Peyer's patch (tissue), 4 donors: Measurements from ENCODE around the gene ANO6. TPM values are rescaled to one million over a fixed set of nuclear protein-coding genes. Genes with fewer than 3 reads are reported as not detected.

ENCODE experiments used
- DNase-seq, 3 donors: peaks; one replicate each; pipeline ENCODE4 v3.0.0-alpha.2; 2017 to 2019
- H3K27ac ChIP-seq, 4 donors: fragments of 200-600 bp; sonication (generic); one replicate each; pipeline ENCODE4 v1.5.1; 2016 to 2019
- H3K27me3 ChIP-seq, 2 donors: fragments of 200-600 bp; sonication (generic); one replicate each; pipeline ENCODE4 v1.5.1; 2019
- H3K36me3 ChIP-seq, 3 donors: fragments of 200-600 bp; sonication (generic); one replicate each; pipeline ENCODE4 v1.5.1; 2016 to 2019
- H3K4me1 ChIP-seq, 4 donors: fragments of 200-600 bp; sonication (generic); one replicate each; pipeline ENCODE4 v1.5.1; 2016 to 2019
- H3K4me3 ChIP-seq, 4 donors: fragments of 200-600 bp; sonication (generic); 1 replicate in 3 of 4; 2 replicates in 1 of 4; pipeline ENCODE4 v1.5.1; 2016 to 2019; ENCODE audit warnings: mild to moderate bottlenecking in 1 of 4
- H3K9me3 ChIP-seq, 4 donors: fragments of 200-600 bp; sonication (generic); one replicate each; pipeline ENCODE4 v1.5.1; 2016 to 2019; ENCODE audit warnings: mild to moderate bottlenecking in 1 of 4
- POLR2A ChIP-seq, 2 donors: fragments of 450-650 bp; IDR thresholded peaks; one replicate each; pipeline ENCODE4 v1.5.1; 2017; ENCODE audit warnings: antibody characterized with exemption in 2 of 2, mild to moderate bottlenecking in 2 of 2, moderate library complexity in 2 of 2
- total RNA-seq, 4 donors: library from RNA; depleted of rRNA; stranded (reverse); fragments of >200 nt; gene quantifications; one replicate each; pipeline ENCODE4 v1.1.0, GENCODE V29; 2016
- TF ChIP-seq, protein P1 (sequence below), 6 experiments: fragments of 450-650 bp in 4 of 6; fragments of 200-600 bp in 2 of 6; sonication (generic) in 1 of 6; IDR thresholded peaks; one replicate each; pipeline ENCODE4 v1.5.1; 2017 to 2019; ENCODE audit warnings: antibody characterized with exemption in 6 of 6, mild to moderate bottlenecking in 3 of 6, moderate library complexity in 1 of 6

ANO6 gene
- total RNA-seq, 4 donors from 2014 or later: 28.9 to 93.3 (median 57.5) TPM

DNA sequence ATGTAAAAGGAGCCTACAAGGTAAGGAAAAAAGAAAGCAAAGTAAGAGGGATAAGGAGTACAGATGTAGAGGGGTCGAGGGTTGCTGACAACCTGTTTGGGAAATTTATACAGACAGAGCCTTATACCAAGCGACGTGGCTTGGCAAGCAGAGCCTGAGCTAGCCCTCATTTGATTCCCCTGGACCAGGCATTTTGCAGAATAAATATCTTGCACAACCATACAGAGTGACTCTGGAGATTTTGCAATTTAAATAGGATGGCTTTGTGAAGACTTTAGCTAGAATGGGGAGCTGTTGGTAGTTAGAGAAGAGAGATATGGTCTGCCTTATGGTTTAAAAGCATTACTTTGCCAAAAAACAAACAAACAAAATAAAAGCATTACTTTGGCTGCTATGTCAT is 11.1 kb upstream of the ANO6 start:
- no peak overlapping the region for H3K4me3 ChIP-seq
- H3K27ac ChIP-seq: no peak overlapping the region
- no peaks in the 10 kb centered on the region for H3K9me3 ChIP-seq
- no peaks in the 10 kb centered on the region for H3K27me3 ChIP-seq
- DNase-seq: no peak
- no peaks in the 10 kb centered on the region for H3K4me1 ChIP-seq
- H3K36me3 ChIP-seq: no peaks in the 10 kb centered on the region
- TF ChIP-seq POLR2A (IDR thresholded peaks at IDR 0.05): no peak
- TF ChIP-seq, protein P1, sequence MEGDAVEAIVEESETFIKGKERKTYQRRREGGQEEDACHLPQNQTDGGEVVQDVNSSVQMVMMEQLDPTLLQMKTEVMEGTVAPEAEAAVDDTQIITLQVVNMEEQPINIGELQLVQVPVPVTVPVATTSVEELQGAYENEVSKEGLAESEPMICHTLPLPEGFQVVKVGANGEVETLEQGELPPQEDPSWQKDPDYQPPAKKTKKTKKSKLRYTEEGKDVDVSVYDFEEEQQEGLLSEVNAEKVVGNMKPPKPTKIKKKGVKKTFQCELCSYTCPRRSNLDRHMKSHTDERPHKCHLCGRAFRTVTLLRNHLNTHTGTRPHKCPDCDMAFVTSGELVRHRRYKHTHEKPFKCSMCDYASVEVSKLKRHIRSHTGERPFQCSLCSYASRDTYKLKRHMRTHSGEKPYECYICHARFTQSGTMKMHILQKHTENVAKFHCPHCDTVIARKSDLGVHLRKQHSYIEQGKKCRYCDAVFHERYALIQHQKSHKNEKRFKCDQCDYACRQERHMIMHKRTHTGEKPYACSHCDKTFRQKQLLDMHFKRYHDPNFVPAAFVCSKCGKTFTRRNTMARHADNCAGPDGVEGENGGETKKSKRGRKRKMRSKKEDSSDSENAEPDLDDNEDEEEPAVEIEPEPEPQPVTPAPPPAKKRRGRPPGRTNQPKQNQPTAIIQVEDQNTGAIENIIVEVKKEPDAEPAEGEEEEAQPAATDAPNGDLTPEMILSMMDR (IDR thresholded peaks at IDR 0.05): no peak

DNA sequence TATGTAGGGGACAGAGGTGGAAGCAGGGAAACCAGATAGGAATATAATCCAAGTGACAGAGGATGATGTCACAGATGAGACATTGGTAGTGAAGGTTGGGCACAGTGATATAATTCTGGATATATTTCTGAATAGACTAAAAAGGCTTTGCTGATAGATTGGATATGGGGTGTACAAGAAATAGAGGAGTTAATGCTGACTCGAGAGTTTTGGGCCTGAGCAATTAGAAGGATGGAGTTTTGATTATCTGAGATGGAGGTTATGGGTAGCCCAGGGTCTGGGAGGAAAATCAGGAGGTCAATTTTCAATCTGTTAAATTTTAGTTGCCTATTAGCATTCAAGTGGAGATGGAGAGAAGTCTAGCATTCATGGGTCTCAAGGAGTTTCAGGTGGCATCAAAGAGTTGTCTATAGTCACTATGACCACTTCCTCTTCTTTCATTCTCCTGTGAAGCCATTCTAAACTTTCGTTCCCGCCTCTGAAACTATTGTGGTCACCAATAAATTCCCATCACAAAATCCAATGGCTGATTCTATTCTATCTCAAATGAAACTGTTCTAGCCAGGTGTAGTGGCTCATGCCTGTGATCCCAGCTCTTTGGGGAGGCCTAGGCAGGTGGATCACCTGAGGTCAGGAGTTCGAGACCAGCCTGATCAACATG is 10.6 kb upstream of the ANO6 start:
- TF ChIP-seq, protein P1 (IDR thresholded peaks at IDR 0.05): no peak
- TF ChIP-seq POLR2A (IDR thresholded peaks at IDR 0.05): no peak
- Histone ChIP-seq H3K36me3 (no peaks in the 10 kb centered on the region), H3K27me3 (no peaks in the 10 kb centered on the region), H3K4me1 (no peaks in the 10 kb centered on the region), H3K4me3 (no peak overlapping the region), H3K9me3 (no peaks in the 10 kb centered on the region), H3K27ac (no peak overlapping the region)
- no peak for DNase-seq

DNA sequence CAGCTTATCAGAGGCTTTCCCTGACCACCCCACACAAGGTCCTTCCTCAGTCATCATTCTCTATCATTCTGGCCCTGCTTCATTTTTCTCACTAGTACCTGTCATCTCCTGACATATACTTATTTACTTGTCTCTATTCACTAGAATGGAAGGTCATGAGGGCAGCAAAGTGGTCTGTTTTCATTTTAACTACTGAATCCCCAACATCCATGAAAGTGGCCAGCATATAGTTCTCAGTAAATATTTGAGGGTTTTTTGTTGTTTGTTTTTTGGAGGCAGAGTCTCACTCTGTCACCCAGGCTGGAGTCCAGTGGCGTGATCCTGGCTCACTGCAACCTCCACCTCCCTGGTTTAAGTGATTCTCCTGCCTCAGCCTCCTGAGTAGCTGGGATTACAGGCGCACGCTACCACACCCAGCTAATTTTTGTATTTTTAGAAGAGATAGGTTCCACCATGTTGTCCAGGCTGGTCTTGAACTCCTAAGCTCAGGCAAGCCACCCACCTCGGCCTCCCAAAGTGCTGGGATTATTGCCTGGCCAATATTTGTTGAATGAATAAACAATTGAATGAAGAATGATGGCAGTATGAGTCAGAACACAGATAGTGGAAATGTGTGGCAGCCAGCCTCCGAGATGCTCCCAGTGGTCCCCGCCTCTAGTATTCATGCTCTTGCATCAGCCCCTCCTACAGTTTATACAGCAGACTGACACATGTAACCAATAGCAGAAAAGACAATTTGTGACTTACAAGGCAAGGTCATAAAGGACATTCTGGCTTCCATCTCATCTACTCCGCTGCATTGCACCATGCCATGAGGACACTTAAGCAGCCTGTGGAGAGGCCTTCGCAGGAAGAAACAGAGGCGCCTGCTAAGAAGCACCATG is 7.0 kb upstream of the ANO6 start:
- no peaks in the 10 kb centered on the region for H3K9me3 ChIP-seq
- H3K36me3 ChIP-seq: no peaks in the 10 kb centered on the region
- H3K27me3 ChIP-seq: no peaks in the 10 kb centered on the region
- no peak for TF ChIP-seq POLR2A (IDR thresholded peaks at IDR 0.05)
- TF ChIP-seq, protein P1 (IDR thresholded peaks at IDR 0.05): no peak
- no peak overlapping the region for H3K4me3 ChIP-seq
- DNase-seq: no peak
- no peaks in the 10 kb centered on the region for H3K4me1 ChIP-seq
- H3K27ac ChIP-seq: no peak overlapping the region

DNA sequence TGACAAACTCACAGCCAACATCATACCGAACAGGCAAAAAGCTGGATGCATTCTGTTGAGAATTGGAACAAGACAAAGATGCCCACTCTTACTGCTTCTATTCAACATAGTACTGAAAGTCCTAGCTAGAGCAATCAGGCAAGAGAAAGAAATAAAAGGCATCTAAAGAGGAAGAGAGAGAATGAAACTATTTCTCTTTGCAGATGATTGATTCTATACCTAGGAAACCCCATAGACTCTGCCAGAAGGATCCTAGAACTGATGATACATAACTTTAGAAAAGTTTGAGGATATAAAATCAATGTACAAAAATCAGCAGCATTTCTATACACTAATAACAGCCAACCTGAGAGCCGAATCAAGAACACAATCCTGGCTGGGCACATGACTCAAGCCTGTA is 6.1 kb upstream of the ANO6 start:
- no peak overlapping the region for H3K27ac ChIP-seq
- TF ChIP-seq, protein P1 (IDR thresholded peaks at IDR 0.05): no peak
- TF ChIP-seq POLR2A (IDR thresholded peaks at IDR 0.05): no peak
- no peak overlapping the region for H3K4me3 ChIP-seq
- H3K36me3 ChIP-seq: no peaks in the 10 kb centered on the region
- no peak for DNase-seq
- no peaks in the 10 kb centered on the region for H3K9me3 ChIP-seq
- H3K27me3 ChIP-seq: no peaks in the 10 kb centered on the region
- peaks cover 0 to 3% (median 0%) of the 10 kb centered on the region in 4 donors for H3K4me1 ChIP-seq

DNA sequence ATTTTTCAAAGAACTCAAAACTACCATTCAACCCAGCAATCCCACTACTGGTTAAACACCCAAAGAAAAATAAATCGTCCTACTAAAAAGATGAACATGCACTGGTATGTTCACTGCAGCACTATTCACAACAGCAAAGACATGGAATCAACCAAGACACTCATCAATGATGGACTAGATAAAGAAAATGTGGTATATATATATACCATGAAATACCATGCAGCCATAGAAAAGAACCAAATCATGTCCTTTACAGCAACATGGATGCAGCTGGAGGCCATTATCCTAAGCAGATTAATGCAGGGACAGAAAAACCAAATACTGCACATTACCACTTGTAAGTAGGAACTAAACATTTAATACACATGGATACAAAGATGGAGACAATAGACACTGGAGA is 3.8 kb upstream of the ANO6 start:
- TF ChIP-seq, protein P1 (IDR thresholded peaks at IDR 0.05): no peak
- no peak for TF ChIP-seq POLR2A (IDR thresholded peaks at IDR 0.05)

More for the DNA sequence above, 3.8 kb upstream of the ANO6 start:
- no peak overlapping the region for H3K27ac ChIP-seq
- H3K4me1 ChIP-seq: peaks cover 0 to 4% (median 0%) of the 10 kb centered on the region in 4 donors
- DNase-seq: no peak
- H3K9me3 ChIP-seq: no peaks in the 10 kb centered on the region
- no peaks in the 10 kb centered on the region for H3K27me3 ChIP-seq
- H3K36me3 ChIP-seq: no peaks in the 10 kb centered on the region
- no peak overlapping the region for H3K4me3 ChIP-seq
